ENCODE measurements around the gene PIGW.

Gene PIGW

DNA sequence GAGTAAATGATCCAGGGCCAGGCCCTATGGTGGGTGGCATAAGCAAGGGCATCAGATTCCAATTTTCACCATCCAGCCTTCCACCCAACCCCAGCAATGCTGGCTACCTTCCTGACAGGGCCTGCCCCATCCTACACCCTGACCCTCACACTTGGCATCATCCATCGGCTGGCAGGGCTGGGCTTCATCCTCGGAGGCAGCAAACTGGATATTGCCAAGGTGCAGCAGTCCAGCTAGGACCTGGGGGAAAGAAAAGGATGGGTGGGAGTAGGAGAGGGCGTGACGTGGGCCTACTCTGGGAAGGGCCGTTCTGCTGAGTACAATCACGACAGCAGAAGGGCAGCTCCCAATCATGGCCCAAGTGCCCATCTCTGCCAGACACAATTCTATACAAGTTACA is 23.6 kb upstream of the PIGW start:
- H3K27me3 ChIP-seq (ENCODE audit: insufficient read depth, low read length) = no peaks in the 10 kb centered on the region
- H3K36me3 ChIP-seq (ENCODE audit: insufficient read depth, low read depth, low read length) = peaks cover 99% of the 10 kb centered on the region
- no peak overlapping the region for H3K27ac ChIP-seq (ENCODE audit: low read length)
- no peaks in the 10 kb centered on the region for H3K9me3 ChIP-seq (ENCODE audit: insufficient read depth, low read depth, low read length)
- H3K4me3 ChIP-seq (ENCODE audit: low read length) = no peak overlapping the region
- H3K9ac ChIP-seq (ENCODE audit: low read depth, low read length) = no peak overlapping the region
- H3K4me1 ChIP-seq (ENCODE audit: insufficient read depth, low read length) = no peaks in the 10 kb centered on the region

DNA sequence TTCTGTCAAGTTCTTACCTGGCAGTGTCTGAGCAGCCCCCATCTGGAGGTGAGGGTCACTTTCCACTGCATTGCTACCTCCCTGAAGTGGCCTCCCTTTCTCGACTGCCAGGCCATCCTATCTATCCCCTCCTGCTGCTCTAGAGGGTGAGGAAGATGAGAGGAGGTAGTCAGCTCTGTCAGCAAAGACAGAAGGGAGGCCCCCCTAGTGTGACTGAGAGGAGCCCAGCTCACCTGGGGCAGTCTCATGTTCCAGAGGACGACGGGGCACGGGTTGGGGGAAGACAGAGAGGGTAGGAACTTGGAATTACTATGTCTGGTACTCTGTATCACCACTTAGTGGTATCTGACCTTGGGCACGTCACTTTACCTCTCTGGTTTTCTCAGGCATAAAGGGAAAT is 22.1 kb upstream of the PIGW start:
- Histone ChIP-seq H3K27ac (ENCODE audit: low read length) (no peak overlapping the region), H3K27me3 (ENCODE audit: insufficient read depth, low read length) (no peaks in the 10 kb centered on the region), H3K9me3 (ENCODE audit: insufficient read depth, low read depth, low read length) (no peaks in the 10 kb centered on the region), H3K4me1 (ENCODE audit: insufficient read depth, low read length) (no peaks in the 10 kb centered on the region), H3K36me3 (ENCODE audit: insufficient read depth, low read depth, low read length) (peaks cover 99% of the 10 kb centered on the region), H3K9ac (ENCODE audit: low read depth, low read length) (no peak overlapping the region), H3K4me3 (ENCODE audit: low read length) (no peak overlapping the region)

DNA sequence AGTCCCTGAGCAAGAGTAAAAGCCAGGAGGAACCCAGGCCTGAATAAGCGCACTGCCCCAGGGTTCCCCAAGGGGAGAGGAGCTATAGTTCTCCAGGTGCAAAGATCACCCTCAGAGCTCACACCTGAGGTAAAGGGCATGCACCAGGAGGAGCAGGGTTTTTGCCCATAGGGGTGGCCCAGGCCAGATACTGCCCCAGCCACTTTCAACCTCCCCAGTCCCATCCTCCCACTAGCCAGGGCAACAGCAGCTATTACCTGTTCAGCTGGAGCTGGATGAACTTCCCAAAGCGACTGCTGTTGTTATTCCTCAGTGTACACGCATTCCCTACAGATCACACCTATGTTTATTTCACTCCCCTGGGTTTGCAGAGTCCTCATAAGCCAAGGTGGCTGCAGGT is 19.9 kb upstream of the PIGW start:
- Histone ChIP-seq H3K4me3 (ENCODE audit: low read length) (no peak overlapping the region), H3K36me3 (ENCODE audit: insufficient read depth, low read depth, low read length) (peaks cover 97% of the 10 kb centered on the region), H3K27ac (ENCODE audit: low read length) (no peak overlapping the region), H3K27me3 (ENCODE audit: insufficient read depth, low read length) (no peaks in the 10 kb centered on the region), H3K4me1 (ENCODE audit: insufficient read depth, low read length) (no peaks in the 10 kb centered on the region), H3K9me3 (ENCODE audit: insufficient read depth, low read depth, low read length) (no peaks in the 10 kb centered on the region), H3K9ac (ENCODE audit: low read depth, low read length) (no peak overlapping the region)

DNA sequence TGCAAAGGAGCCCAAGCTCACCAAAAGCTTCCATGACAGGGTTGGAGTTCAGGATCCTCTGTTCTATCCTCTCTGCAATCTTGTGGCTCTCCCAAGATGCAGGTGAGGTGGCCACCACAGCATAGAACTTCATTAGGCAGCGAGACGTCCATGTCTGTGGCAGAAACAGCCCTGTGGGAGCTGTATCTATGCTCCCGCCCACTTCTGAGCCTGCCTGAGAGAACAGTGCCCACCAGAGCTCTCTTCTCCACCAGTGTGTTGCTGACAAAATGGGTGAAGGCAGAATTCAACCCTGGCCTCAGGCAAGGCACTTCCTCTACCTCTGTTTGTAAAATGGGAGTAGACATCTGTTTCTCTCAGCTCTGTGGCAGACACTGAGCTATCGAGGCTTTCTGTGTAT is 18.9 kb upstream of the PIGW start:
- Histone ChIP-seq H3K36me3 (ENCODE audit: insufficient read depth, low read depth, low read length) (peaks cover 97% of the 10 kb centered on the region), H3K9me3 (ENCODE audit: insufficient read depth, low read depth, low read length) (no peaks in the 10 kb centered on the region), H3K9ac (ENCODE audit: low read depth, low read length) (no peak overlapping the region), H3K27ac (ENCODE audit: low read length) (no peak overlapping the region), H3K4me1 (ENCODE audit: insufficient read depth, low read length) (no peaks in the 10 kb centered on the region), H3K4me3 (ENCODE audit: low read length) (no peak overlapping the region), H3K27me3 (ENCODE audit: insufficient read depth, low read length) (no peaks in the 10 kb centered on the region)

DNA sequence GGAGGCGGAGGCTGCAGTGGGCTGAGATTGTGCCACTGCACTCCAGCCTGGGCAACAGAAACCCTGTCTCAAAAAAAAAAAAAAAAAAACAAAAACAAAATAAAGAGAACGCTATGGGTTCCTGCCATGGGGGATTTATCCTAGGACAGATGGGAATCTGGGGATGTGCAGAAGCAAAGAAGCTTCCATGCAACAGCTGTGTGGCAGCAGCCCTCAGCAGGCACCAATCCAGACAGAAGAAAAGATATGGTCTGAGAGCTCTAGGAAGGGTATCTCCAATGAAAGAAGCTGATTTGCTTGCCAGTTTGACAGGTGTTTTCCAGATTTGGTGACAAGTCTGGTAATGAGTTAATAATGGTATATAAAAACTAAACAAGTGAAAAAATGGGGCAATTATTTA is 11.7 kb upstream of the PIGW start:
- no peaks in the 10 kb centered on the region for H3K4me1 ChIP-seq (ENCODE audit: insufficient read depth, low read length)
- no peak overlapping the region for H3K4me3 ChIP-seq (ENCODE audit: low read length)
- no peak overlapping the region for H3K9ac ChIP-seq (ENCODE audit: low read depth, low read length)
- no peak overlapping the region for H3K27ac ChIP-seq (ENCODE audit: low read length)
- H3K27me3 ChIP-seq (ENCODE audit: insufficient read depth, low read length) = no peaks in the 10 kb centered on the region
- H3K36me3 ChIP-seq (ENCODE audit: insufficient read depth, low read depth, low read length) = peaks cover 93% of the 10 kb centered on the region
- no peaks in the 10 kb centered on the region for H3K9me3 ChIP-seq (ENCODE audit: insufficient read depth, low read depth, low read length)

DNA sequence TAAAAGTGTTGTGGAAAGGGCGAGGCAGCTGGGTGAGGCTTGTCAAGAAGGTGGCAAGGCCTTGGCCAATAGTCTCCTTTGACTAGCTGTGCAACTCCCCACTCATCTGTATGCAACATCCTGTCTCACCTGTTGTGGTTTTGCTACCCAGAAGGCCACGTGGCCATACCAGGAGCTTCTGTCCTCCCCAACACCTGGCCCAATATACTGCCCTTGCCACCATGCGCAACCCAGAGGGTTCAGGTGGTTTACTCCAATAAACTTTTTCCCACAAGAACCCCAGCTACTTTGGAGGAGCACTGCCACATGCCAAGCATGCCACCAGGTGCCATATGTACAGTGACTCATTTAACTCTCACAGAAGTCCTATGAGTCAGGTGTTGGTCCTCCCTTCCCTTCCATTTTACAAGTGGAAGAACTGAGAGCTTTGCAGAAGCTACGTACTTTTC is 10.3 kb upstream of the PIGW start:
- no peaks in the 10 kb centered on the region for H3K9me3 ChIP-seq (ENCODE audit: insufficient read depth, low read depth, low read length)
- H3K27ac ChIP-seq (ENCODE audit: low read length) = no peak overlapping the region
- H3K4me3 ChIP-seq (ENCODE audit: low read length) = no peak overlapping the region
- peaks cover 94% of the 10 kb centered on the region for H3K36me3 ChIP-seq (ENCODE audit: insufficient read depth, low read depth, low read length)
- no peak overlapping the region for H3K9ac ChIP-seq (ENCODE audit: low read depth, low read length)
- no peaks in the 10 kb centered on the region for H3K27me3 ChIP-seq (ENCODE audit: insufficient read depth, low read length)
- no peaks in the 10 kb centered on the region for H3K4me1 ChIP-seq (ENCODE audit: insufficient read depth, low read length)

DNA sequence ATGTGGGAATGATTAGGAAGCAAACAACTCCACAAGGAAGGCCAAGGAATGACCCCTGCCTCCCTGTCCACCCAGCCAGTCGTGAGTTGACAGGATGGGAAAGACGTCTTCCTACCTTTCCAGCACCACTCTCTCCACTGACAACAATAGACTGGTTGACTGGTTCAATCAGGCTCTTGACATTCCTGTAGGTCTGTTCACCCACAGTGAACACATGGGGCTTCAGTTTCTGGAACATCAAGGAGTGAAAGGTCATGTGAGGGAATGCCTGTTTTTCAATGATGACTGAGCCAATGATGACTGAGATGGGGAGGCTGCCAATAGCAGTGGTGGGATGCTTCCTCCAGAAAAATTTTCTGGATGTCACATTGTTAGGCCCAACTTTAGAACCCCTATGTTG is 9.7 kb upstream of the PIGW start:
- Histone ChIP-seq H3K27me3 (ENCODE audit: insufficient read depth, low read length) (no peaks in the 10 kb centered on the region), H3K4me3 (ENCODE audit: low read length) (no peak overlapping the region), H3K36me3 (ENCODE audit: insufficient read depth, low read depth, low read length) (peaks cover 94% of the 10 kb centered on the region), H3K4me1 (ENCODE audit: insufficient read depth, low read length) (no peaks in the 10 kb centered on the region), H3K27ac (ENCODE audit: low read length) (no peak overlapping the region), H3K9me3 (ENCODE audit: insufficient read depth, low read depth, low read length) (no peaks in the 10 kb centered on the region), H3K9ac (ENCODE audit: low read depth, low read length) (no peak overlapping the region)

DNA sequence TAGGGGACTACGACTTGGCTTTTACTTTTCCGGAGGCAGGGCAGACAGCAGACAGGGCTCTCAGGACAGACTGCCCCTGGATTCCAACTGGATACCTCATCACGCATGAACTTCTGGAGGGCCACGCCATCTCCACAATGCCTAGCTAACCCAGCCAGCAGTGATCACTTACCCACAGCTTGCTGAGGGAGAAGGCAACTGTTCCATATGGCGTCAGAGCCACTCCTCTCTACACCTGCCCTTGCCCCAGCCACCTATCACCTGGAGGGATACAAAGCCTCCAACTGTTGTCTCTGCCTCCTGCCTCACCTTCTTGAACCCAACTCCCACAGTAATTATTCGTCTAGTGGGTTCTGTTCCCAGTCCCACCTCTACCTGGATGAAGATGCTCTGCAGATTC is 8.9 kb upstream of the PIGW start:
- Histone ChIP-seq H3K4me3 (ENCODE audit: low read length) (no peak overlapping the region), H3K27ac (ENCODE audit: low read length) (no peak overlapping the region), H3K36me3 (ENCODE audit: insufficient read depth, low read depth, low read length) (peaks cover 93% of the 10 kb centered on the region), H3K27me3 (ENCODE audit: insufficient read depth, low read length) (no peaks in the 10 kb centered on the region), H3K4me1 (ENCODE audit: insufficient read depth, low read length) (no peaks in the 10 kb centered on the region), H3K9ac (ENCODE audit: low read depth, low read length) (no peak overlapping the region), H3K9me3 (ENCODE audit: insufficient read depth, low read depth, low read length) (no peaks in the 10 kb centered on the region)

DNA sequence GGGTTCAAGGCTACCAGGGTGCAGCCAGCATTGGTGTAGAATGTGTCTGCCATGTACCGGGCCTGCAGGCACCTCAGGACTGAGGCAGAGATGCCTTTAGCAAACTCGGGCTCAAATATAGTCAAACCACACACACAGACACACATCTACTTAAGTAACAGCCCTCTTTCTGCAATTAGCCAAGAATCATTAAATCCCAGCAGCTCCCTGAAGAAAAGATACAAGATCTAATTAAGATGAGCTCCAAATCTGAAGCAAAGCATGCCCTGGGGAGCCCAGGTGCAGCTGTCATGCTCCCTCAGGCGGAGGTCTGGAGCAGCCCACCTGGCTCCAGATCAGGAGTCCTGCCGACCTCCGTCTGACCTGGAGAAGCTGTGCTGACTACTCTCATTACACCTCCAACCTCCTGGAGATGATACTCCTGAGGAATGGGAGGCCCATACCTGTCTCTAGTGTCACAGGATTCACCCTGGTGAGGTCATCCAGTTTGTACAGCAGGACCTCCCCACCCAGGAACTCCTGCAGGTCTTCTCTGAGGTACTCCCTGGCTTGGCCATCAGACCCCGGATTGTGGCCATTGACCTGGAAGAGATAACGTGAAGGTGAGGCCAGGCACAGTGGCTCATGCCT is 7.1 kb upstream of the PIGW start:
- Histone ChIP-seq H3K36me3 (ENCODE audit: insufficient read depth, low read depth, low read length) (peaks cover 94% of the 10 kb centered on the region), H3K27ac (ENCODE audit: low read length) (no peak overlapping the region), H3K9me3 (ENCODE audit: insufficient read depth, low read depth, low read length) (no peaks in the 10 kb centered on the region), H3K4me3 (ENCODE audit: low read length) (no peak overlapping the region), H3K4me1 (ENCODE audit: insufficient read depth, low read length) (no peaks in the 10 kb centered on the region), H3K27me3 (ENCODE audit: insufficient read depth, low read length) (no peaks in the 10 kb centered on the region), H3K9ac (ENCODE audit: low read depth, low read length) (no peak overlapping the region)

DNA sequence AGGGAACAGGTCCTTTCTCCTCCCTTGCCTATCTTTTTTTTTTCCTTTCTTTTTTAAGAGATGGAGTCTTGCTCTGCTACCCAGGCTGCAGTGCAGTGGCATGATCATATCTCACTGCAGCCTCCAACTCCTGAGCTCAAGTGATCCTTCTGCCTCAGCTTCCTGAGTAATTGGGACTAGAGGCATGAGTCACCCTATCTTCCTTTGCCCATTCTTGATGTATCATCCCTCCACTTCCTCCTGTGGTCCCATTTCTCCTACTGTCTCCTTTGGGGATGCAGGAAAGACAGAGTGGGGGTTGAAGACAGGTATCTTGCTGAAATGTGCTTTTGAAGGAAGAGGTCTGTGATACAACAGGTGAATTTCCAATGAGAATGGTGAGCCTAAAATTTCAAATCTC is 5.7 kb upstream of the PIGW start:
- no peaks in the 10 kb centered on the region for H3K27me3 ChIP-seq (ENCODE audit: insufficient read depth, low read length)
- no peak overlapping the region for H3K27ac ChIP-seq (ENCODE audit: low read length)
- H3K4me1 ChIP-seq (ENCODE audit: insufficient read depth, low read length) = peaks cover 6% of the 10 kb centered on the region; the same call in 1 of the 2 replicates
- H3K9ac ChIP-seq (ENCODE audit: low read depth, low read length) = no peak overlapping the region
- H3K36me3 ChIP-seq (ENCODE audit: insufficient read depth, low read depth, low read length) = peaks cover 93% of the 10 kb centered on the region
- H3K9me3 ChIP-seq (ENCODE audit: insufficient read depth, low read depth, low read length) = no peaks in the 10 kb centered on the region
- H3K4me3 ChIP-seq (ENCODE audit: low read length) = no peak overlapping the region

DNA sequence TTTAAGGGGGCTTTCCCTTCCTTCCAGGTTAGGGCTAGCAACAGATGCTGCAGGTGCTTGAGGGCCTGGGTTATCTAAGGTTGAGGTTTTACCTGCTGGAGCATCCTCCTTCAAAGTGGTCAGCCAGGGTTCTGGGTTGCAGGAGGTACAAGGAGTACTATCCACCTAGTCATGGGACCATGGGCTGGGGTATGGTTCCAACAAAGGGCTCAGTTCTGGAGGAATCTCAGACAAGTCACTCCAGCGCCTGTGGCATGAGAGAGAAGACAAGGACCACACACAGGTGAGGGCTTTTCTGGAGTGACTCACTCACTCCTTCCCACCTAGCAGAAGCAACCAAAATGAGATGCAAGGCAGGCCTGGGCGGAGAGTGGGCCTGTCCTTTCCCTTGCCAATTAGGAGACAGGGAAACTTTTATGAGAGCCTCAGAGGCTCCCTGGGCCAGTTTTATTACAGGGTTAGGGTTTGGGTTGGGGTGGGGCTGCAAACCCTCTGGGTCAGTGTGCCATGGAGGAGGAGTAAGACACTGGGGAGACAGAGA is 2.3 kb upstream of the PIGW start:
- Histone ChIP-seq H3K36me3 (ENCODE audit: insufficient read depth, low read depth, low read length) (peaks cover 69% of the 10 kb centered on the region), H3K27ac (ENCODE audit: low read length) (no peak overlapping the region), H3K4me3 (ENCODE audit: low read length) (no peak overlapping the region), H3K9me3 (ENCODE audit: insufficient read depth, low read depth, low read length) (no peaks in the 10 kb centered on the region), H3K27me3 (ENCODE audit: insufficient read depth, low read length) (no peaks in the 10 kb centered on the region), H3K4me1 (ENCODE audit: insufficient read depth, low read length) (peaks cover 11% of the 10 kb centered on the region; the same call in 1 of the 2 replicates), H3K9ac (ENCODE audit: low read depth, low read length) (peak overlapping the region; percentile 41; the same call in 1 of the 2 replicates)

DNA sequence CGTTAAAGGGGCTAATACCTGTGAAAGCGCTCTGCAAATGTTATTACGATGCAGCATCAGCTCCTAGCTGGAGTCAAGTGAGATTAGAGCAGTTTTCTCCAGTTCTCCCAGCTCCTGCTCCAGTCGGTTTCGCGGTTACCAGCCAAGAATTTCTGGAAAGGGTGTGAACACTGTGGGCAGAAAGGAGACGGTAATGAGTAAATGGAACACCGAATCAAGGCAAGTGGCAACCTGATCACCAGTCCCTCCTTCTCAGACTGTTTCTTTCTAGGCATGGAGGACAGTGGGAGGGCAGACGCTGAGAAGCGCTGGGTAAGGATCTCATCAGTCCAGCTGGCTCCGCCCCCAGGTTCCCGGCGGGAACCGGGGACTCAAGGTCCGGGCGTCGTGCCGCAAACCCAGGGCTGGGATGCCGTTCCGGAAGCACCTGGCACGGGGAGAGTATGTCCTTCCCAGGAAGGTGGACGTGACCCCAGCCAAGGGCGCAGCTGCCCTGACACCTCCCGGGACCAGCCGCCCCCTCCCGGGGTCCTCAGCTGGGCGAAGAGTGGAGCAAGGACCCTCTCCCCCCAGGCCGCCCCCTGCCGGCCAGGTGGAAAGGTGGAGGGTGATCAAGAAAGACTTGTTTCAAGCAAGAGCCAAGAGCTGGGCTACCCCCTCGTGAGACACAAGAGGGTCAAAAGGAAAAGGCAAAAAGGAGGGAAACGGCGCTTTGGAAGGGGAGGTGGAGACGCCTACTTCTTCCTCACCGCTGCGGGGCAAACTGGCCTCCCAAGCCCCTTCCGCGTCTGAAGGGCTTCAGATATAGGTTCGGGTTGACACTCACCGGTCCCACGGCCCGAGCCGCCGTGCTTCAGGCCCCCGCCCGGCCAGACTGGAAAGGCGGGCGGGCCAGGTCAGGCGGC is 600 bp upstream of the PIGW start:
- no peaks in the 10 kb centered on the region for H3K27me3 ChIP-seq (ENCODE audit: insufficient read depth, low read length)
- peak overlapping the region; percentile 91 for H3K4me3 ChIP-seq (ENCODE audit: low read length)
- H3K4me1 ChIP-seq (ENCODE audit: insufficient read depth, low read length) = peaks cover 11% of the 10 kb centered on the region; the same call in 1 of the 2 replicates
- no peaks in the 10 kb centered on the region for H3K9me3 ChIP-seq (ENCODE audit: insufficient read depth, low read depth, low read length)
- peaks cover 66% of the 10 kb centered on the region for H3K36me3 ChIP-seq (ENCODE audit: insufficient read depth, low read depth, low read length)
- H3K9ac ChIP-seq (ENCODE audit: low read depth, low read length) = peak overlapping the region; percentile 97
- peak overlapping the region; percentile 93 for H3K27ac ChIP-seq (ENCODE audit: low read length)
